M059J (cell line): ENCODE results near the gene ITGB5. TPM values are rescaled to one million over a fixed set of nuclear protein-coding genes. Genes with fewer than 3 reads are reported as not detected.

Experiments used
- DNase-seq: peaks from one replicate; pipeline ENCODE4 v3.0.0-alpha.2; 2012; ENCODE audit warnings: low read depth
- total RNA-seq: library from RNA; depleted of rRNA; stranded (reverse); fragments of >200 nt; shearing (Covaris generic); gene quantifications from 2 replicates; pipeline ENCODE4 v1.2.3, GENCODE V29; 2014

Gene ITGB5
- total RNA-seq, 1 experiment from 2014 or later, result 224 TPM

DNA sequence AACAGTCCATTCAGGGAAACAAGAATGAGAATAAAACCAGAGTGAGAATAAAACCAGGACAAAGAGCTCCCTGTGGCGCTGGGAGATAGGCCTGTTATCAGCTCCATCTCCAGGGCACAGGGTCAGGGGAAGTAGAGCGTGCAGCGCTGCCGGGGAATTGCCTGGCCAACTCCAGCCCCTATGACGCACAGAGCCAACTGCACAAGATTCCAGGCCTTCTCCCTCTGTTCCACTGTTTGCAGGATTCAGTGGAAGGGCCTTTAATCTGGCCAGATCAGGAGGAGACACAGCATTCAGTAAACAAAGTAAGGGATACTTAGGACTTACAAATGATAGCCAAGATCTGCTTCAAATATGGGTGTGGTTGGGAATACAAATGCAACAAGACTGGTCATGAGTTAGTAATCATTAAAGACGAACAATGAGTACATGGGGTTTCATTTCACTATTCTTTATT lies 49.4 kb downstream of the ITGB5 start:
- peak; percentile 72 for DNase-seq

DNA sequence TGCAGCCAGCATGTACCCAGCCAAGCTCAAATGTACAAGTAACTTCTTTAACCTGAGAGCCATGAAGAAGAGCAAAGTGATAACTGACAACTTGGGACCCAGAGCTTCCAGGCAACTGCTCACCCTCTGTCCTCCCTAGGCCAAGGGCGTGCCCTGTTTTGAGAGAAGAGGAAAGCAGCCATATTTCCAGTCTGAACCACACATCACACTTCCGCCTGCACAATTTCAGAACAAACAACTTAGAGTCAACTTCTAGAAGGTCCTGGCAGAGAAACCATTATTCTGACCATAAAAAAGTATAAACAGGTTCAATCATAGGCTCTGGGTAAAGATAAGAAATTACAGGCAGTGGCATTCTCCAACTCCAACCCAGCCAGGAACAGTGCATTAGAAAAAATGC lies 50.1 kb downstream of the ITGB5 start:
- DNase-seq, result no peak

DNA sequence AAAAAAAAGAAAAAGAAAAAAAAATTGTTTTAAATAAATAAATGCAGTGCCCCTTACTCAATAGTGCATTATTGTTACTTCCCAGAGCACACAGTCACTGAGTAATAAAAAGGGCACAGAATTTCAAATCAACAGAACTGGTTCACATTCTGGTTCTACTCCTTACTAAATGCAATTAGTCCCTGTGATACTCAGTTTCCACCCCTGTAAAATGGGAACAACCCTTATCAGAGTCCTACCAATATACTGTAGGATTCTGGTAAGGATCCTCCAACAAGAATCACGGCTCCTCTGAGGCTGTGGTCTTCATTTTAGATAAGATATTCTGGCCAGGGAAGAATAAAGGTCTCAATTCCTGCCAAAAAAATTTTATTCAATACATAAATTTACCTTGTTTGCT lies 50.7 kb downstream of the ITGB5 start:
- DNase-seq, result no peak

GRCh38 chr3:124834723-124835718 lies 52.1 kb downstream of the ITGB5 start:
- peak; percentile 95 for DNase-seq

- peak; percentile 50 for DNase-seq
Observed at GRCh38 chr3:124833710-124834332, 53.3 kb downstream of the ITGB5 start.

DNA sequence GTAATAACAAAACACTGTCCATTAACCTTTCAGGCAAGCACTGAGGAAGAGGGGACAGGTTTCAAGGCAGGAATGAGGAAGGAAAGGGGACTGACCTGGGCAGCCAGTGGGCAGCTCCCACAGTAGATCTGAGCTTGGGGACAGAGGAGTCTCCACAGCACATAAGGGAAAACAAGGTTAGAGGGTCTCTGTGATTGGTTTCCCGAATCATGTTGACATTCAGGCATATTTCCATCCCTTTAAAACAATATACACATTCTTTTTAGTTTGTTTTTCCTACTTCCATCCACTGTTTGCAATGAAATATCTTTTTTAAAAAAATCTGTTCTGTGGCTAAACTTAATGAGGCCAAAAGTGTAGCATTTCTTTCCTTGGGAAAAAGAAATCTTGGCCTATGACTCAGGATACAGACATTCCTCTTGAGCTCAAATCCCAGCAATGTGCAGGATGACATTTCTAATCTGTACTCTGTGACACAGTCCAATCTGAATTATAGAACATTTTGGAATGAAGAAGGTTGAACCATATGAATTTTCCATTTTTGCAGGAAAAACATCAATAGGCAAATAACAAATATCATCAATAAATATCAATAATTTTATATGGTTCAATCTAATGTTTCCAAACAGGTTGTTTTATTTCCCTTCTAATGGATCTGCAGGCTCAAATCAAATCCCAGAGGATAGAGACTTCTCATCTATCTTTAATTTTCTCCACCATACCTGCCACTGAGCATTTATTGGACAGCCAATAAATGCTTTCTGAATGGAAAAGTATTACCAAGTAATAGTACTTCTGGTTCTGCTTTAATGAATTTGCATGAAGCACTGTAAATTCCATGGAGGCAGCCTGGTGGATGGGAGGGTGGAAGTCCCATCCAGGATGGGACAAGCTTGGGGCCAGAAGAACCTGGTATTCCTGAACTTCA lies 54.1 kb downstream of the ITGB5 start:
- peak; percentile 94 for DNase-seq

GRCh38 chr3:124831628-124832199 lies 55.5 kb downstream of the ITGB5 start:
- no peak for DNase-seq

GRCh38 chr3:124829819-124830554 lies 57.2 kb downstream of the ITGB5 start:
- no peak for DNase-seq

DNA sequence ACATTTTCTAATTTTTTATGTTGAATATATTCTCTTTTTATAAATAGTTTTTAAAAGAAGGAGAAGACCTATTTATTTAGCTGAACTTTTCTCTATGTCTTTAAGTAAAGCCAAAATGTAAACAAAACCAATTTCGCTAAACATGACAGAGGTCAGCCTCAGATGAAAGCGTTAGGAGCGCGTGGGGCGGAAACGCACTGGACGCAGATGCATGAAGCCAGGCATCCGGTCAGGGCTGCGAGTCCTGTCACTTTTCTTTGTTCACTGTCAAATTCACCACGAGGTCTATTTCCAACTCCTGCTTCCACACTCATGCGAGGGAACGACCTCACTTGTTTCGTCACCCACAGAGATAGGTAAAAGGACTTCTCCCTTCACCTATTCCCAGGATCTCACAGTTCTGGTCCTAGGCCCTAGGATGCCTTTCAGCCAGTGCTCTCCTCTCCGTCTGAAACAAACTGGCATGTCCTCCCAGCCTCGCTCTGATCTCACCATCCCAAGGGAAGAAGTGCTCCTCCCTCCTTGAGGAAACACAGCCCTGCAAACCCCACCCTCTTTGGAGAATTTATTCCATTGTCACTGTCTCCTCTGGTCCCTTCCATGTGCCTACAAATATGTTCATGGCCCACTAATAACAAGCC lies 57.9 kb downstream of the ITGB5 start:
- DNase-seq, result no peak

DNA sequence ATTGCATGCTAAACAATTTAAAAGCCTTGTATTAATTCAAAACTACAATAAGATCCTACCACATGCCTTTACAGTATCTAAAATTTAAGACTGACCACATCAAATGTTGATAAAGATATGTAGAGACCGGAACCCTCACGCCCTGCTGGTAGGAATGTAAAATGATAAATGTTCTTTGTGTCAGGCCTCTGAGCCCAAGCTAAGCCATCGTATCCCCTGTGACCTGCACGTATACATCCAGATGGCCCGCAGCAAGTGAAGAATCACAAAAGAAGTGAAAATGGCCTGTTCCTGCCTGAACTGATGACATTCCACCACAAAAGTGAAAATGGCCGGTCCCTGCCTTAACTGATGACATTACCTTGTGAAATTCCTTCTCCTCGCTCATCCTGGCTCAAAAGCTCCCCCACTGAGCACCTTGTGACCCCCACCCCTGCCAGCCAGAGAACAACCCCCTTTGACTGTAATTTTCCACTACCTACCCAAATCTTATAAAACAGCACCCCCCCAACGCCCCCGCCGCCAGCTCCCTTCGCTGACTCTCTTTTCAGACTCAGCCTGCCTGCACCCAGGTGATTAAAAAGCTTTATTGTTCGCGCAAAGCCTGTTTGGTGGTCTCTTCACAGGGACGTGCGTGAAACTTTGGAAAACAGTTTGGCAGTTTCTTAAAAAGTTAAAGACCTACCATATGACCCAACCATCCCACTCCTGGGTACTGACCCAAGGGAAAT lies 59.5 kb downstream of the ITGB5 start:
- peak; percentile 27 for DNase-seq

DNA sequence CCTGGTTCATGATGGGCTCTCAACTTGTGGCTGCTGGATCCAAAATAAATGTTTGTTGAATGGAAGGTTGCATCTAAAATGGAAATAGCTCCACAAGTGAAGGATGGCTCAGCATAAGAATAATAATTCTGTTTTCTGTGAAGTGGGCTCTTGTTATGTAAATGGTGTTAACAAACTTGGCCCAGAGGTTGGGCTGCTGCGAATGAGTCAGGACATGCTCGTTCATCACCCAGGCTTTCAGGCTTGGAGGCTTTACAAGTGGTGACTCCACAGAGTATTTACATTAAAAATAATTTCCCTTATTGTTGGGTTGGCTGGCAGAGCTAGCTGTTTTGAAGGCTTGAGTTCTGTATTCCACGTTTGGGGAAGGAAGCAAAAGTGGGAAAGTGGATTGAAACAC lies 60.5 kb downstream of the ITGB5 start:
- DNase-seq, result peak; percentile 92

GRCh38 chr3:124824286-124824915 lies 62.8 kb downstream of the ITGB5 start:
- DNase-seq, result peak; percentile 90

DNA sequence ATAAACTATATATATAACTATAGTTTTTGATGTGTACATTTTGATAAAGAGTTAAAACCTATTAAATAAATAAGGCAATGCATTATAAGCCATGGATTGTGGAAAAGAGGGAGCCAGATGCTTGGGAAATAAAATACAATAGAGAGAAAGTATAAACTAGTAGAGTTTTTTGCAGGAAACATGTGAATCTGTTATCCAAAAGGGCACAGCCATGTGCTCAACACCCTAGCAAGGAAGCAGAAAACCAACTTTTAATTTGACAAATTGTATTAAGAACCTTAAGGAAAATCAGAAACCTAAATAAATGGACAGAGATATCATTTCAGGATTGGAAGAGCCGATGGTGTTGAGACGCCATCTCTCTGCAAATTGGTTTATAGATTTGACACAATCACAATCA lies 63.5 kb downstream of the ITGB5 start:
- DNase-seq, result no peak

DNA sequence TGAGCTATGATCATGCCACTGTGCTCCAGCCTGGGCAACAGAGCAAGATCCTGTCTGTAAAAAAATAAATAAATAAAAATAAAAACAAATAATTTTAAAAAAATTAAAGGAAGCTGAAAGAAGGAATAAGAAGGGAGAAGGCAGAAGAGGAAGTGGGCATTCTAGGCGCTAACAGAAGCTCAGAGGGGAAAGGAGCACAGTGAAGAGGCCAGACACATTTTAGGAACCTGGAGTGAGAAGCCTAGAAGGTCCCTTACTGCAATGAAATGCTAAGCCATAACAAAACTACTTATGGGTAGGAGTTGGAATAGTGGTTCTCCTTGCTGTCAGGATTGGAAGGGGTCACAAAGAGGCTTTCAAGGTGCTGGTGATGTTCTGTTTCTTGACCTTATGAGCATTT lies 64.0 kb downstream of the ITGB5 start:
- no peak for DNase-seq

DNA sequence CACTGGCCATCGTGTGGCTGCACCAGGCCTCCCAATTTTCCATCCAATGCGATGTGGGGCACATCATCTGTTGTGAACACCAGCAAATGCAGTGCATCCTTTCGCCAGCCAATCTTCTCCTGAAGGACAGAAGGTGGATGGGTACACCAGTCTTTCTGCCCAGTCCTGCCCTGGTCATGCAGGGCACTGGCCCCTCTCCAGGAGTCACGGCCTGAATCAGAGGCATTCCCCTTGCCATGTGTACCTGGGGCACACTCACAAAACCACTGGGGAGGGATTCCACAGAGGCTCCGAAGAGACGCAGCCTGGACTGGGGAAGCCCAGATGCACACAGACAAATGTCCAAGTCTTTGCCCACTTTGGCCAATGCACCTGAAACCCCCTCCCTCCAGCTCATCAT lies 65.8 kb downstream of the ITGB5 start:
- DNase-seq, result no peak

DNA sequence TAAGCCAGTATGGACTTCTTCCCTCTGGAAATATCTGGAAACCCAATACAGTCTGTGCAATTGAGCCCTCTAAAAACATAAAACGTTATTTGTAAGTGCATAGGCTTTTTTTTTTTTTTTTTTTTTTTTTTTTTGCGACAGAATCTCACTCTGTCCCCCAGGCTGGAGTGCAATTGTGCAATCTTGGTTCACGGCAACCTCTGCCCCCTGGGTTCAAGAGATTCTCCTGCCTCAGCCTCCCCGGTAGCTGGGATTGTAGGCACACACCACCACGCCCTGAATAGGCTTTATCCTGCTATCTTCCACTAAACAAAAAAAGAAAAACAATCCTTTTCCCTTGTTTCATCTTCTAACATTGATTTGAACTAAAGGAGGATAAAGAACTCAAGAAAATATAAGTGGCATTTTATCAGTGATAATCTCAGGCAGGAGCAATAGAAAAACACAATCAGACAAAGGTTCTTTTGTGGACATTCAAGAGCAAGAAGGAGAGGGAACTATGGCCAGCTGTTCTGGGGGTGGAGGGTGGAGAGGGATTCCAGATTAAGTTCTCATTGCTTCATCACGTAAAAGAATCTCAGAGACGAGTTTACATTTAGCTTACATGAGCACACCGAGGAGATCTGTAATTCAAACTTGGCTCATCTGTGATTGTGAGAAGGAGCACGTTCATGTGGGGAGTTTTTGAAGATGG lies 68.6 kb downstream of the ITGB5 start:
- no peak for DNase-seq

- DNase-seq, result no peak
Observed at GRCh38 chr3:124817079-124817478, 70.1 kb downstream of the ITGB5 start.

DNA sequence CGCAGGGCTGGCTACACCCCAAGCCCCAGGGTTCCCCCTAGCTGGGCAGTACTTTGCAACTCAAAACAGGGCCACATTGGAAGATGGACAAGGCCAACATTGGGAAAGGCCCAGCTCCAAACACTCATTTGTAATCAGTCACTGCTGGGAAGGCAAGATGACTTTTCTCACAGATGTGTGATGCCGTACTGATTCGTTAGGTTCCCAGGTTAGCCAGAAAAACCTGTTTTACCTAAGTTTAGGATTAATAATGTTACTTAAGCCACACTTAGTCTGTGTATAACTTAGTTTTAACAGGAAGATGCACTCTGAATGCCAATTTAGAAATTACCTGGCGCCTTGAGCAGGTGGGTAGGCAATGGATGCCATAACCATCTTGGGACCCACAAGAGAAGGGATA lies 71.0 kb downstream of the ITGB5 start:
- DNase-seq, result no peak

DNA sequence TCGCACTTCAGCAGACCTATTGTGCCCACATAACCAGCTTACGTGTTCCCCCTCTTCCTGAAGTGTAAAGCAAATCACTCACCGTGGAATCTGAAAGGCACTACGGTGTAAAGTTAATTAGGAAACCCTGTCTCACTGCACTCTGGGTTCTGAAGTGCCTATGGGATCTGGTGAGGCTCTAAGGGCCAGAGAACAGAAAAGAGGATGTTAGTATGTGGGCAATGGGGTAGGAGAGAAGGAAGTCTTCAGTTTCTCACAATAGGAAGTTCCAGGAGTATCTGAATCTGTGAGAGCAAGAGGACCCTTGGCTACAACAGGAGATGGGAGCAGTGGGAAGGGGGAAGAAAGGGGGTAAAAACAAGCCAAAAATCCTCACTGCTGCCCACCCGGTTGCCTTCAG lies 71.4 kb downstream of the ITGB5 start:
- no peak for DNase-seq
